Activated T-cell treated with anti-CD3 and anti-CD28 coated beads, Interleukin-2, amount 50 U/mL, for 1 hour (primary cell): ENCODE measurements around the gene HBM.
"Not testable (repeated sequence)": the region's sequence is repeated elsewhere in the genome, so short reads cannot be mapped to it uniquely, and the experiment has no call there.

Experiments
- DNase-seq: peaks from one replicate; pipeline ENCODE4 v3.0.0-alpha.2; 2020

Gene HBM

DNA sequence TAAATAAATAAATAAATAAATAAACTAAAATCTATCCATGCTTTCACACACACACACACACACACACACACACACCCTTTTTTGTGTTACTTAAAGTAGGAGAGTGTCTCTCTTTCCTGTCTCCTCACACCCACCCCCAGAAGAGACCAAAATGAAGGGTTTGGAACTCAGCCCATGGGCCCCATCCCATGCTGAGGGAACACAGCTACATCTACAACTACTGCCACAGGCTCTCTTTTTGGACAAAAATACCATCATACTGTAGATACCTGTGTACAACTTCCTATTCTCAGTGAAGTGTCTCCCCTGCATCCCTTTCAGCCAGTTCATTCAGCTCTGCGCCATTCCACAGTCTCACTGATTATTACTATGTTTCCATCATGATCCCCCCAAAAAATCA is 5.0 kb downstream of the HBM start:
- no peak for DNase-seq

DNA sequence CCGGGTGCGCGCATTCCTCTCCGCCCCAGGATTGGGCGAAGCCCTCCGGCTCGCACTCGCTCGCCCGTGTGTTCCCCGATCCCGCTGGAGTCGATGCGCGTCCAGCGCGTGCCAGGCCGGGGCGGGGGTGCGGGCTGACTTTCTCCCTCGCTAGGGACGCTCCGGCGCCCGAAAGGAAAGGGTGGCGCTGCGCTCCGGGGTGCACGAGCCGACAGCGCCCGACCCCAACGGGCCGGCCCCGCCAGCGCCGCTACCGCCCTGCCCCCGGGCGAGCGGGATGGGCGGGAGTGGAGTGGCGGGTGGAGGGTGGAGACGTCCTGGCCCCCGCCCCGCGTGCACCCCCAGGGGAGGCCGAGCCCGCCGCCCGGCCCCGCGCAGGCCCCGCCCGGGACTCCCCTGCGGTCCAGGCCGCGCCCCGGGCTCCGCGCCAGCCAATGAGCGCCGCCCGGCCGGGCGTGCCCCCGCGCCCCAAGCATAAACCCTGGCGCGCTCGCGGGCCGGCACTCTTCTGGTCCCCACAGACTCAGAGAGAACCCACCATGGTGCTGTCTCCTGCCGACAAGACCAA is 6.7 kb downstream of the HBM start, which contains the start of gene HBA2:
Gene HBA2 (plus strand): TSS at position 503 of the 568 bp plus-strand sequence. CDS start 37 bp downstream, at position 540.
- DNase-seq: not testable (repeated sequence)

DNA sequence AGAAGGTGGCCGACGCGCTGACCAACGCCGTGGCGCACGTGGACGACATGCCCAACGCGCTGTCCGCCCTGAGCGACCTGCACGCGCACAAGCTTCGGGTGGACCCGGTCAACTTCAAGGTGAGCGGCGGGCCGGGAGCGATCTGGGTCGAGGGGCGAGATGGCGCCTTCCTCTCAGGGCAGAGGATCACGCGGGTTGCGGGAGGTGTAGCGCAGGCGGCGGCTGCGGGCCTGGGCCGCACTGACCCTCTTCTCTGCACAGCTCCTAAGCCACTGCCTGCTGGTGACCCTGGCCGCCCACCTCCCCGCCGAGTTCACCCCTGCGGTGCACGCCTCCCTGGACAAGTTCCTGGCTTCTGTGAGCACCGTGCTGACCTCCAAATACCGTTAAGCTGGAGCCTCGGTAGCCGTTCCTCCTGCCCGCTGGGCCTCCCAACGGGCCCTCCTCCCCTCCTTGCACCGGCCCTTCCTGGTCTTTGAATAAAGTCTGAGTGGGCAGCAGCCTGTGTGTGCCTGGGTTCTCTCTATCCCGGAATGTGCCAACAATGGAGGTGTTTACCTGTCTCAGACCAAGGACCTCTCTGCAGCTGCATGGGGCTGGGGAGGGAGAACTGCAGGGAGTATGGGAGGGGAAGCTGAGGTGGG is 7.6 kb downstream of the HBM start:
- DNase-seq: not testable (repeated sequence)

DNA sequence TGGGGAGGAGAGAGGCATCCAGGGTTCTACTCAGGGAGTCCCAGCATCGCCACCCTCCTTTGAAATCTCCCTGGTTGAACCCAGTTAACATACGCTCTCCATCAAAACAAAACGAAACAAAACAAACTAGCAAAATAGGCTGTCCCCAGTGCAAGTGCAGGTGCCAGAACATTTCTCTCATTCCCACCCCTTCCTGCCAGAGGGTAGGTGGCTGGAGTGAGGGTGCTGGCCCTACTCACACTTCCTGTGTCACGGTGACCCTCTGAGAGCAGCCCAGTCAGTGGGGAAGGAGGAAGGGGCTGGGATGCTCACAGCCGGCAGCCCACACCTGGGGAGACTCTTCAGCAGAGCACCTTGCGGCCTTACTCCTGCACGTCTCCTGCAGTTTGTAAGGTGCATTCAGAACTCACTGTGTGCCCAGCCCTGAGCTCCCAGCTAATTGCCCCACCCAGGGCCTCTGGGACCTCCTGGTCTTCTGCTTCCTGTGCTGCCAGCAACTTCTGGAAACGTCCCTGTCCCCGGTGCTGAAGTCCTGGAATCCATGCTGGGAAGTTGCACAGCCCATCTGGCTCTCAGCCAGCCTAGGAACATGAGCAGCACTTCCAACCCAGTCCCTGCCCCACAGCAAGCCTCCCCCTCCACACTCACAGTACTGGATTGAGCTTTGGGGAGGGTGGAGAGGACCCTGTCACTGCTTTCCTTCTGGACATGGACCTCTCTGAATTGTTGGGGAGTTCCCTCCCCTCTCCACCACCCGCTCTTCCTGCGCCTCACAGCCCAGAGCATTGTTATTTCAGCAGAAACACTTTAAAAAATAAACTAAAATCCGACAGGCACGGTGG is 8.4 kb downstream of the HBM start:
- not testable (repeated sequence) for DNase-seq

DNA sequence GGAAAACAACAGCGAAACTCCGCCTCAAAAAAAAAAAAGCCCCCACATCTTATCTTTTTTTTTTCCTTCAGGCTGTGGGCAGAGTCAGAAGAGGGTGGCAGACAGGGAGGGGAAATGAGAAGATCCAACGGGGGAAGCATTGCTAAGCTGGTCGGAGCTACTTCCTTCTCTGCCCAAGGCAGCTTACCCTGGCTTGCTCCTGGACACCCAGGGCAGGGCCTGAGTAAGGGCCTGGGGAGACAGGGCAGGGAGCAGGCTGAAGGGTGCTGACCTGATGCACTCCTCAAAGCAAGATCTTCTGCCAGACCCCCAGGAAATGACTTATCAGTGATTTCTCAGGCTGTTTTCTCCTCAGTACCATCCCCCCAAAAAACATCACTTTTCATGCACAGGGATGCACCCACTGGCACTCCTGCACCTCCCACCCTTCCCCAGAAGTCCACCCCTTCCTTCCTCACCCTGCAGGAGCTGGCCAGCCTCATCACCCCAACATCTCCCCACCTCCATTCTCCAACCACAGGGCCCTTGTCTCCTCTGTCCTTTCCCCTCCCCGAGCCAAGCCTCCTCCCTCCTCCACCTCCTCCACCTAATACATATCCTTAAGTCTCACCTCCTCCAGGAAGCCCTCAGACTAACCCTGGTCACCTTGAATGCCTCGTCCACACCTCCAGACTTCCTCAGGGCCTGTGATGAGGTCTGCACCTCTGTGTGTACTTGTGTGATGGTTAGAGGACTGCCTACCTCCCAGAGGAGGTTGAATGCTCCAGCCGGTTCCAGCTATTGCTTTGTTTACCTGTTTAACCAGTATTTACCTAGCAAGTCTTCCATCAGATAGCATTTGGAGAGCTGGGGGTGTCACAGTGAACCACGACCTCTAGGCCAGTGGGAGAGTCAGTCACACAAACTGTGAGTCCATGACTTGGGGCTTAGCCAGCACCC is 9.5 kb downstream of the HBM start:
- DNase-seq: no peak

DNA sequence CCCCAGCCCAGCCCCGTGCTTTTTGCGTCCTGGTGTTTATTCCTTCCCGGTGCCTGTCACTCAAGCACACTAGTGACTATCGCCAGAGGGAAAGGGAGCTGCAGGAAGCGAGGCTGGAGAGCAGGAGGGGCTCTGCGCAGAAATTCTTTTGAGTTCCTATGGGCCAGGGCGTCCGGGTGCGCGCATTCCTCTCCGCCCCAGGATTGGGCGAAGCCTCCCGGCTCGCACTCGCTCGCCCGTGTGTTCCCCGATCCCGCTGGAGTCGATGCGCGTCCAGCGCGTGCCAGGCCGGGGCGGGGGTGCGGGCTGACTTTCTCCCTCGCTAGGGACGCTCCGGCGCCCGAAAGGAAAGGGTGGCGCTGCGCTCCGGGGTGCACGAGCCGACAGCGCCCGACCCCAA is 10.2 kb downstream of the HBM start:
- DNase-seq: not testable (repeated sequence)

DNA sequence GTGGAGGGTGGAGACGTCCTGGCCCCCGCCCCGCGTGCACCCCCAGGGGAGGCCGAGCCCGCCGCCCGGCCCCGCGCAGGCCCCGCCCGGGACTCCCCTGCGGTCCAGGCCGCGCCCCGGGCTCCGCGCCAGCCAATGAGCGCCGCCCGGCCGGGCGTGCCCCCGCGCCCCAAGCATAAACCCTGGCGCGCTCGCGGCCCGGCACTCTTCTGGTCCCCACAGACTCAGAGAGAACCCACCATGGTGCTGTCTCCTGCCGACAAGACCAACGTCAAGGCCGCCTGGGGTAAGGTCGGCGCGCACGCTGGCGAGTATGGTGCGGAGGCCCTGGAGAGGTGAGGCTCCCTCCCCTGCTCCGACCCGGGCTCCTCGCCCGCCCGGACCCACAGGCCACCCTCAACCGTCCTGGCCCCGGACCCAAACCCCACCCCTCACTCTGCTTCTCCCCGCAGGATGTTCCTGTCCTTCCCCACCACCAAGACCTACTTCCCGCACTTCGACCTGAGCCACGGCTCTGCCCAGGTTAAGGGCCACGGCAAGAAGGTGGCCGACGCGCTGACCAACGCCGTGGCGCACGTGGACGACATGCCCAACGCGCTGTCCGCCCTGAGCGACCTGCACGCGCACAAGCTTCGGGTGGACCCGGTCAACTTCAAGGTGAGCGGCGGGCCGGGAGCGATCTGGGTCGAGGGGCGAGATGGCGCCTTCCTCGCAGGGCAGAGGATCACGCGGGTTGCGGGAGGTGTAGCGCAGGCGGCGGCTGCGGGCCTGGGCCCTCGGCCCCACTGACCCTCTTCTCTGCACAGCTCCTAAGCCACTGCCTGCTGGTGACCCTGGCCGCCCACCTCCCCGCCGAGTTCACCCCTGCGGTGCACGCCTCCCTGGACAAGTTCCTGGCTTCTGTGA is 11.0 kb downstream of the HBM start, which contains the start of gene HBA1:
Gene HBA1 (plus strand): TSS at position 204 of the 906 bp plus-strand sequence. CDS start 37 bp downstream, at position 241.
- not testable (repeated sequence) for DNase-seq

DNA sequence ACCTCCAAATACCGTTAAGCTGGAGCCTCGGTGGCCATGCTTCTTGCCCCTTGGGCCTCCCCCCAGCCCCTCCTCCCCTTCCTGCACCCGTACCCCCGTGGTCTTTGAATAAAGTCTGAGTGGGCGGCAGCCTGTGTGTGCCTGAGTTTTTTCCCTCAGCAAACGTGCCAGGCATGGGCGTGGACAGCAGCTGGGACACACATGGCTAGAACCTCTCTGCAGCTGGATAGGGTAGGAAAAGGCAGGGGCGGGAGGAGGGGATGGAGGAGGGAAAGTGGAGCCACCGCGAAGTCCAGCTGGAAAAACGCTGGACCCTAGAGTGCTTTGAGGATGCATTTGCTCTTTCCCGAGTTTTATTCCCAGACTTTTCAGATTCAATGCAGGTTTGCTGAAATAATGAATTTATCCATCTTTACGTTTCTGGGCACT is 11.6 kb downstream of the HBM start:
- no peak for DNase-seq

DNA sequence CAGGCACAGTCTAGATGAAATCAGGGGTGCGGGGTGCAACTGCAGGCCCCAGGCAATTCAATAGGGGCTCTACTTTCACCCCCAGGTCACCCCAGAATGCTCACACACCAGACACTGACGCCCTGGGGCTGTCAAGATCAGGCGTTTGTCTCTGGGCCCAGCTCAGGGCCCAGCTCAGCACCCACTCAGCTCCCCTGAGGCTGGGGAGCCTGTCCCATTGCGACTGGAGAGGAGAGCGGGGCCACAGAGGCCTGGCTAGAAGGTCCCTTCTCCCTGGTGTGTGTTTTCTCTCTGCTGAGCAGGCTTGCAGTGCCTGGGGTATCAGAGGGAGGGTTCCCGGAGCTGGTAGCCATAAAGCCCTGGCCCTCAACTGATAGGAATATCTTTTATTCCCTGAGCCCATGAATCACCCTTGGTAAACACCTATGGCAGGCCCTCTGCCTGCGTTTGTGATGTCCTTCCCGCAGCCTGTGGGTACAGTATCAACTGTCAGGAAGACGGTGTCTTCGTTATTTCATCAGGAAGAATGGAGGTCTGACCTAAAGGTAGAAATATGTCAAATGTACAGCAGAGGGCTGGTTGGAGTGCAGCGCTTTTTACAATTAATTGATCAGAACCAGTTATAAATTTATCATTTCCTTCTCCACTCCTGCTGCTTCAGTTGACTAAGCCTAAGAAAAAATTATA is 12.3 kb downstream of the HBM start:
- DNase-seq: no peak

DNA sequence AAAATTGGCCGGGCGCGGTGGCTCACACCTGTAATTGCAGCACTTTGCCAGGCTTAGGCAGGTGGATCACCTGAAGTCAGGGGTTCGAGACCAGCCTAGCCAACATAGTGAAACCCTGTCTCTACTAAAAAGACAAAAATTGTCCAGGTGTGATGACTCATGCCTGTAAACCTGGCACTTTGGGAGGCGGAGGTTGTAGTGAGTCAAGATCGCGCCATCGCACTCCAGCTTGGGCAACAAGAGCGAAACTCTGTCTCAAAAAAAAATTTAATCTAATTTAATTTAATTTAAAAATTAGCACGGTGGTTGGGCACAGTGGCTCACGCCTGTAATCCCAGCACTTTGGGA is 12.9 kb downstream of the HBM start:
- no peak for DNase-seq

DNA sequence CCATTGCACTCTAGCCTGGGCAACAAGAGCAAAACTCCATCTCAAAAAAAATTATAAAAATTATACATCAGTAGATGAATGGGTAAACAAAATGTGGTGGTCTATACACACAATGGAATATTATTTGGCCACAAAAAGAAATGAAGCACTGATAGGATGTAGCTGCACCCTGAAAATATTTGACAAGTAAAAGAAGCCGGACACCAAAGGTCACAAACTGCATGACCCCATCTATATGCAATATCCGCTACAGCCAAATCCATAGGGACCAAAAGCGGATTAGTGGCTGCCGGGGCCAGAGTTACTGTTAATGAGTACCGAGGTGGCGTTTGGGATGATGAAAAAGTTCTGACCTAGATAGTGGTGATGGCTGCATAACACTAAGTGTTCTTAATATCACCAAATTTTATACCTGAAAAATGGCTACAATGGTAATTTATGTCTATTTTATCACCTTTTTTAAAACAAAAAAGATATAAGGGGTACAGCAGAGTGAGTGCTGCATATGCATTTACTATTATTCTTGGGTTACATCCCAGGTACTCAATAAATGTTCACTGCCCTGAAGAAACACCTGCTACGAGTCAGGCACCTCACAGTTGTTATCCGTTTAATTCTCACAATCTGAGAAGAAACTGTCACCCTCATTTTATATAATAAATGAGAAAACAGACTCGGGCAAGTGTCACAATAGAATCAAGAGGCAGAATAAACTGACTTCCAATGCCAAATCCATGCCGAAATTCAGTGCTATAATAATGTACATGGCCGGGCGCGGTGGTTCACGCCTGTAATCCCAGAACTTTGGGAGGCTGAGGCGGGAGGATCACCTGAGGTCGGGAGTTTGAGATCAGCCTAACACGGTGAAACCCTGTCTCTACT is 13.7 kb downstream of the HBM start:
- no peak for DNase-seq

DNA sequence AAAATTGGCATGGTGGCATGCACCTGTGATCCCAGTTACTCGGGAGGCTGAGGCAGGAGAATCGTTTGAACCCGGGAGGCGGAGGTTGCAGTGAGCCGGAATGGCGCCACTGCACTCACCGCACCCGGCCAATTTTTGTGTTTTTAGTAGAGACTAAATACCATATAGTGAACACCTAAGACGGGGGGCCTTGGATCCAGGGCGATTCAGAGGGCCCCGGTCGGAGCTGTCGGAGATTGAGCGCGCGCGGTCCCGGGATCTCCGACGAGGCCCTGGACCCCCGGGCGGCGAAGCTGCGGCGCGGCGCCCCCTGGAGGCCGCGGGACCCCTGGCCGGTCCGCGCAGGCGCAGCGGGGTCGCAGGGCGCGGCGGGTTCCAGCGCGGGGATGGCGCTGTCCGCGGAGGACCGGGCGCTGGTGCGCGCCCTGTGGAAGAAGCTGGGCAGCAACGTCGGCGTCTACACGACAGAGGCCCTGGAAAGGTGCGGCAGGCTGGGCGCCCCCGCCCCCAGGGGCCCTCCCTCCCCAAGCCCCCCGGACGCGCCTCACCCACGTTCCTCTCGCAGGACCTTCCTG is 14.4 kb downstream of the HBM start, which contains the start of gene HBQ1:
Gene HBQ1 (plus strand): TSS at position 359 of the 575 bp plus-strand sequence. CDS start 28 bp downstream, at position 387.
- peak; percentile 56 for DNase-seq

DNA sequence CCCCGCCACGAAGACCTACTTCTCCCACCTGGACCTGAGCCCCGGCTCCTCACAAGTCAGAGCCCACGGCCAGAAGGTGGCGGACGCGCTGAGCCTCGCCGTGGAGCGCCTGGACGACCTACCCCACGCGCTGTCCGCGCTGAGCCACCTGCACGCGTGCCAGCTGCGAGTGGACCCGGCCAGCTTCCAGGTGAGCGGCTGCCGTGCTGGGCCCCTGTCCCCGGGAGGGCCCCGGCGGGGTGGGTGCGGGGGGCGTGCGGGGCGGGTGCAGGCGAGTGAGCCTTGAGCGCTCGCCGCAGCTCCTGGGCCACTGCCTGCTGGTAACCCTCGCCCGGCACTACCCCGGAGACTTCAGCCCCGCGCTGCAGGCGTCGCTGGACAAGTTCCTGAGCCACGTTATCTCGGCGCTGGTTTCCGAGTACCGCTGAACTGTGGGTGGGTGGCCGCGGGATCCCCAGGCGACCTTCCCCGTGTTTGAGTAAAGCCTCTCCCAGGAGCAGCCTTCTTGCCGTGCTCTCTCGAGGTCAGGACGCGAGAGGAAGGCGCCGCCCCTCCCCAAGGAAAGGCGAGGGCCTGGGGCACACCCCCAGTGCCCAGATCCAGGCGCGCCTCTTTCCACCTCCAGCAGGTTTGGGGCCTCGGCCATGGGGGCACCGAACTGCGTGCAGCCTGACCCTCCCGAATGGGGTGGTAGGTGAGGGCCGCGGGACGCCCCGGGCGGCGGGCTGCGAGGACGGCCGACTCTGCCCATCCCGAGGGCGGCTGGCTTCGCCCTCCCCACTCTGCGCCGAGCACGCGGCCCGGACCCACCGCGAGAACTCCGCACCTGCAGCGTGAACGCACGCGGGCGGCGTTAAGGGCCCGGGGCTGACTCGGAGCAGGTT is 15.1 kb downstream of the HBM start:
- peak; percentile 92 for DNase-seq

DNA sequence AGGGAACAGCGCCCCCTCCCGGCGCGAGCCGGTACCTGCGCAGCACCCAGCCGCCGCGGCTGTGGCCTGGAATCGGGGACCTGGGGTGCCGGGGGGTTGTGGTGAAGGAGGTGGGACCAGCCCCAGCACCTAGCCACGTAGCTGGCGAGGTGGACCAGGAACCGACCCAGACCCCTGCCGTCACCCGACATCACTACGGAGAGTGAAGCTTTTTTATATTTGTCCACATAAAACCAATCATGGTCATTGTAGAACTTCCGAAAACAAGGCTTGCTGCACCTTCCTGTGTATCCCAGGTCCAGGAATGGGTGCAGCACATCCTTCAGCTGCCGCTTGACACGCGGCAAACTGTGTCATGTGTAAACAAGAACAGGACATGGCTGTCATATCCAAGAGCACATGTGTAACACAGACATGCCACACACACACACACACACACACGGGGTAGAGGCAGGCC is 15.8 kb downstream of the HBM start:
- DNase-seq: no peak

DNA sequence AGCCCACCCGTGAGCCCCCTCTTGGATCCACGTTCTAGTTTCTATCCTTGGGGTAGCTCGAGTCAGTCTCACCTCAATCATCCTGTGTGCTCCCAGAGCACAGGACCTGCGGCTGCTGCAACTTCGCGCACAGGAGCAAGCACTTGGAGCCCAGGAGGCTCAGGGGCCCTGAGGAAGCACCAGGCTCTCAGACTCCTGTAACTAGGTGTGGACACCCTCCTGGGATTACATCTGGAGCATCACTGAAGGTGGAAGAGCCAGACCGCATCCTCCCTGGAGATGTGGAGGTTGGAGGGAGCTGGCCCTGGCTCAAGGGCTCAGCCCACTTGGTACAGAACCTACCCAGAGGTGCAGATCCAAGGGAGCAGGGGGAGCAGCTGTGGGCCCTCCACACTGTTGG is 17.2 kb downstream of the HBM start:
- DNase-seq: no peak

DNA sequence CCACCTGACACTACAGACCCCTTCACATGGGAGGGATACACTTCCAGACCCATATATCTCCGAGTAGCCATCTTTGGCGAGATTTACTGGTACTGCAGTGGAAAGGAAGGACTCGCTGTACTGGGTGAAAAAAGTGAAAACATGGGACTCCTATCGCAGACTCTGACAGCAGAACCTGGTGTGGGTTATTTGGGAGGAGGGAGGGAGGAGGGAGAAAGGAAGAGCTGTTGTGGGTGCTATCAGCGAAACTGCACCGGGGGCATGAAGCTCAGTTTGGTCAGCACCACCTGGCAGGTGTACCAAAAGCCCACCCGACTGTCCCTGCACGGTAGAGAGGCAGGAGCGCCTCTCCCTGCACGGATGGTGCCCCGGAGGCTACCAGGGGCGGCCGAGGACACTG is 19.4 kb downstream of the HBM start:
- DNase-seq: no peak

DNA sequence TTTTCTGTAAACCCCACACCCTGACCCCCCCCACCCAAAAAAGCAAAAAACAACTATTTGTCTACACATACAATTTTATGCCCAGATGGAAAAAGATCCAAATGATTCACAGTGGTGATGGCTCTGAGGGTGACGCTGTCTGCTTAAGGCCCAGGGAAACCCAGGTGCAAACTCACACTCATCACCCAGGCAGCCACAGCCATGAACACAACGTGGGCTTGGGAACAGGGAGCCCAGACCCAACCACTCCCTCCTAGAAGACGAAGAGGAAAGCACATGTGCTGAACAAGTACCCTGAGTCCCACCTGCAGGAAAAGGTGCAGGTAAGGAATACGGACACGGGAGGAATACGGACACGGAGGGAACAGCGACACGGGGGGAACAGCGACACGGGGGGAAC is 19.9 kb downstream of the HBM start:
- no peak for DNase-seq

DNA sequence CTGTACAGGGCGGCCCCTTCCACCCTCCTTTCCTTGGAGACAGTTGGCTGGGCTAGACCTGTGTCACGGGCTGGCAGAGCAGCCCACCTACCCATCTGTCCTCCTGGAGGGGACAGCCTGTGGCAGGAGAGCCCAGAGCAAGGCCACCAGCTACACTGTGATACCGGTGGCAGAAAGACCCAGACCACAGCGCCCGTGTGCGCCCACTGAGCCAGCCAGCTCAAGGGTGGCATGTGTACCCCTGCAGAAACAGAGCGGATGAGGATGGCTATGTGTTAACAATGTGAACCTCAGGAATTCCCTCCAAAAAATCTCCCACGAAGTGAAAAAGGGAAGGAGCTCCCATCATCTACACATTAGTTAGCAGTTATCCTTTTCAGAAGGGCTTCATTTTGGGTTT is 21.6 kb downstream of the HBM start:
- no peak for DNase-seq
